K562 (cell line): ENCODE measurements around the gene EFHC1. TPM values are rescaled to one million over a fixed set of nuclear protein-coding genes. Genes with fewer than 3 reads are reported as not detected.

Experiments used
- ATAC-seq: fragments of 200-7000 bp; cut with Tn5 transposase; 3 replicates; pipeline ENCODE4 v1.9.1; 2020; ENCODE audit warnings: moderate library complexity
- BruUV-seq: library from RNA; stranded (reverse); fragments of 400-500 nt; replicated peaks from 2 replicates; lab custom pipeline; 2021; lab: Mats Ljungman, UMichigan
- CTCF ChIA-PET: fragments of 300-600 bp; formaldehyde crosslinking; extraction: SDS; loops from one replicate; lab custom pipeline; 2021; ENCODE audit warnings: low intra/inter-chr PET ratio; lab: Yijun Ruan, JAX
- POLR2A ChIA-PET: fragments of 300-600, 350-650 bp; sonication (Branson Sonifier 250); formaldehyde crosslinking; extraction: SDS; loops from one replicate; lab custom pipeline; 2021; ENCODE audit warnings: antibody characterized with exemption, inconsistent platforms; lab: Yijun Ruan, JAX
- DNase-seq, 4 experiments: peaks; one replicate each; pipeline versions ENCODE4 v3.0.0 to v3.0.0-alpha.2; 2011 to 2018; ENCODE audit warnings: low spot score in 3 of 4, mixed read lengths in 3 of 4; ENCODE audit errors: extremely low read depth in 1 of 4
- FAIRE-seq: peaks from 2 replicates; lab custom pipeline; 2011; peaks lifted over from hg19 to GRCh38; lab: Jason Lieb, UNC
- H2AFZ ChIP-seq: 2 replicates; pipeline ENCODE4 v1.6.0; 2011; ENCODE audit warnings: low read depth, low read length, control low read depth, inconsistent platforms
- H3K27ac ChIP-seq: fragments of 200-600 bp; 3 replicates; pipeline ENCODE4 v1.8.0; 2011; ENCODE audit warnings: low read depth, mild to moderate bottlenecking, control low read depth, inconsistent platforms, low read length, moderate library complexity, mixed read lengths; ENCODE audit errors: extremely low read depth
- H3K27me3 ChIP-seq, 2 experiments: fragments of 300-600 bp in 1 of 2; 2 replicates in 1 of 2; 3 replicates in 1 of 2; pipeline versions ENCODE4 v1.6.0 to v1.8.0; 2011; ENCODE audit warnings: inconsistent platforms in 2 of 2, low read length in 2 of 2, mild to moderate bottlenecking in 1 of 2, mixed read lengths in 1 of 2, moderate library complexity in 1 of 2; ENCODE audit not compliant: control insufficient read depth in 2 of 2, insufficient read depth in 2 of 2
- H3K36me3 ChIP-seq: fragments of 300-600 bp; 3 replicates; pipeline ENCODE4 v1.8.0; 2011; ENCODE audit warnings: mild to moderate bottlenecking, low read length, inconsistent platforms; ENCODE audit not compliant: control insufficient read depth, insufficient read depth
- H3K4me1 ChIP-seq, 2 experiments: fragments of 200-600 bp in 1 of 2; replicated peaks in 1 of 2; 2 replicates in 1 of 2; 3 replicates in 1 of 2; pipeline versions ENCODE4 v1.5.1 to v1.8.0; 2011; ENCODE audit warnings: inconsistent platforms in 2 of 2, low read length in 2 of 2, mild to moderate bottlenecking in 1 of 2, mixed read lengths in 1 of 2, moderate library complexity in 1 of 2; ENCODE audit not compliant: control insufficient read depth in 2 of 2, insufficient read depth in 2 of 2
- H3K4me2 ChIP-seq: 2 replicates; pipeline ENCODE4 v1.6.1; 2011; ENCODE audit warnings: low read length, control low read depth, inconsistent platforms, mixed read lengths; ENCODE audit not compliant: insufficient read depth
- H3K4me3 ChIP-seq: fragments of 200-600 bp; sonication (generic), shearing (Covaris generic); 2 replicates; pipeline ENCODE4 v1.5.1; 2016; ENCODE audit warnings: control low read depth, inconsistent platforms
- H3K79me2 ChIP-seq: fragments of 200-600 bp; 3 replicates; pipeline ENCODE4 v1.8.0; 2011; ENCODE audit warnings: low read length, inconsistent platforms; ENCODE audit not compliant: control insufficient read depth, insufficient read depth
- H3K9ac ChIP-seq, 2 experiments: 2 replicates each; pipeline versions ENCODE4 v1.6.0 to v1.6.1; 2011; ENCODE audit warnings: low read depth in 2 of 2, low read length in 2 of 2, control low read depth in 1 of 2, inconsistent platforms in 1 of 2, mild to moderate bottlenecking in 1 of 2, mixed read lengths in 1 of 2; ENCODE audit not compliant: insufficient read depth in 1 of 2
- H3K9me1 ChIP-seq: one replicate; pipeline ENCODE4 v1.6.0; 2011; ENCODE audit warnings: inconsistent platforms, mild to moderate bottlenecking, low read length, moderate library complexity; ENCODE audit not compliant: control insufficient read depth, insufficient read depth
- H3K9me3 ChIP-seq: replicated peaks from 2 replicates; pipeline ENCODE4 v1.5.1; 2011; ENCODE audit warnings: low read depth, low read length, inconsistent platforms; ENCODE audit not compliant: control insufficient read depth, insufficient read depth
- H4K20me1 ChIP-seq: replicated peaks from 2 replicates; pipeline ENCODE4 v1.6.1; 2011; ENCODE audit warnings: low read length, inconsistent platforms, mixed read lengths; ENCODE audit not compliant: control insufficient read depth, insufficient read depth
- ARID3A ChIP-seq: IDR thresholded peaks from 2 replicates; pipeline ENCODE4 v1.6.1; 2012; ENCODE audit warnings: low read depth, low read length, improper control_type of control experiment, borderline replicate concordance
- BRD4 ChIP-seq: fragments of 200-600 bp; sonication (generic); IDR thresholded peaks from 2 replicates; pipeline ENCODE4 v1.6.1; 2017; ENCODE audit warnings: inconsistent platforms
- BRF1 ChIP-seq: IDR thresholded peaks from 3 replicates; pipeline ENCODE4 v1.6.1; 2011; ENCODE audit warnings: borderline replicate concordance, mild to moderate bottlenecking; ENCODE audit not compliant: insufficient read length; ENCODE audit errors: extremely low read depth
- BRF2 ChIP-seq: IDR thresholded peaks from 3 replicates; pipeline ENCODE4 v1.6.1; 2011; ENCODE audit warnings: borderline replicate concordance, mild to moderate bottlenecking; ENCODE audit not compliant: insufficient read length, insufficient read depth
- CEBPZ ChIP-seq: fragments of 150-350 bp; IDR thresholded peaks from 2 replicates; pipeline ENCODE4 v1.6.1; 2014; ENCODE audit warnings: low read depth, mild to moderate bottlenecking, low read length, borderline replicate concordance
- CGGBP1 ChIP-seq: fragments of 250-450 bp; sonication (Bioruptor Pico); IDR thresholded peaks from 2 replicates; pipeline ENCODE4 v1.9.0; 2021; ENCODE audit warnings: mild to moderate bottlenecking
- FOXM1 ChIP-seq, 2 experiments: fragments of 450-650 bp in 1 of 2; sonication (generic) in 1 of 2; formaldehyde crosslinking in 1 of 2; IDR thresholded peaks; 2 replicates each; pipeline versions ENCODE4 v1.6.1 to v1.9.0; 2017 to 2022; ENCODE audit warnings: low read depth in 2 of 2, mild to moderate bottlenecking in 2 of 2, missing genetic modification reagents in 1 of 2, moderate library complexity in 1 of 2
- SNRNP70 ChIP-seq: fragments of 200-400 bp; formaldehyde crosslinking; optimal IDR thresholded peaks from 2 replicates; pipeline ENCODE3; 2017; ENCODE audit warnings: low read depth, low read length
- SOX6 ChIP-seq: fragments of 450-650 bp; IDR thresholded peaks from 2 replicates; pipeline ENCODE4 v1.6.1; 2014; ENCODE audit warnings: mild to moderate bottlenecking
- STAT5A ChIP-seq: IDR thresholded peaks from 2 replicates; pipeline ENCODE4 v1.6.1; 2012; ENCODE audit warnings: low read length, inconsistent platforms, borderline replicate concordance
- TRIM24 ChIP-seq, 2 experiments: fragments of 450-650 bp; IDR thresholded peaks; 2 replicates each; pipeline ENCODE4 v1.6.1; 2016
- USF1 ChIP-seq: sonication (generic); formaldehyde crosslinking; IDR thresholded peaks from 2 replicates; pipeline ENCODE4 v1.9.0; 2022; ENCODE audit warnings: mild to moderate bottlenecking, missing genetic modification reagents
- ZFX ChIP-seq: sonication (generic); formaldehyde crosslinking; IDR thresholded peaks from 2 replicates; pipeline ENCODE4 v1.8.0; 2022; ENCODE audit warnings: mild to moderate bottlenecking, missing genetic modification reagents, moderate library complexity
- WGBS: fragments of 100-300 bp; shearing (Covaris generic); methylation state at CpG from one replicate; pipeline ENCODE4 v1.1.6; 2016; ENCODE audit warnings: low coverage, mixed read lengths; ENCODE audit not compliant: insufficient coverage; ENCODE audit errors: missing lambda C conversion rate; 5-methylcytosine and 5-hydroxymethylcytosine counted together
- in situ Hi-C: fragments of 300-500 bp; cut with MboI; formaldehyde crosslinking; loops from 4 replicates; pipeline ENCODE4 v1.15.0; 2018; ENCODE audit warnings: inconsistent platforms, mixed read lengths
- intact Hi-C: fragments of 100-400 bp; cut with micrococcal nuclease; formaldehyde crosslinking; loops from 2 replicates; pipeline ENCODE4 v1.14.2; 2022
- polyA plus RNA-seq, 8 experiments: library from polyadenylated mRNA; depleted of rRNA in 4 of 8; stranded (reverse) in 5 of 8; unstranded in 3 of 8; fragments of >200 nt; fragmentation: Nextera tagmentation in 2 of 8; fragmentation: Illumina TruSeq in 1 of 8; extraction: Ambion mirVana in 2 of 8; extraction: Trizol in 1 of 8; gene quantifications; 2 replicates each; pipeline versions ENCODE4 v1.2.1 to v1.2.3, GENCODE V29; 2011 to 2014; ENCODE audit warnings: inconsistent platforms in 1 of 8, missing spikeins in 1 of 8
- total RNA-seq, 7 experiments: library from RNA; depleted of rRNA in 6 of 7; stranded (reverse); fragments of >200 nt in 6 of 7; fragmentation: Illumina TruSeq in 2 of 7; extraction: Trizol in 2 of 7; gene quantifications; 2 replicates each; pipeline versions ENCODE4 v1.2.1 to v1.2.3, GENCODE V29; 2011 to 2021; ENCODE audit warnings: low replicate concordance in 1 of 7

EFHC1 gene
- total and polyA plus RNA-seq, 9 of the 15 experiments (the other 6 are each of a cell fraction or from before 2014, with no cell fraction given) = 9.5 to 31.0 (median 14.9) TPM

- ChIA-PET POLR2A (interaction anchor here (0.6 to 1.6 kb wide), 2 partner anchors 10 to 235 kb away, joined by 4 read pairs; no protein-coding TSS in a partner anchor), CTCF (no interaction called here)
- Histone ChIP-seq H3K27ac (peak overlapping the region; percentile 43; the same call in 1 of the 3 replicates), H3K79me2 (peaks cover 26% of the 10 kb centered on the region; the same call in 2 of the 3 replicates), H3K4me2 (no peak overlapping the region), H4K20me1 (no peaks in the 10 kb centered on the region), H3K36me3 (0 out of 3 replicates have a peak, but pooled peaks cover 2% of the 10 kb centered on the region), H3K4me3 (no peak overlapping the region), H3K4me1 (peaks cover 7 to 35% of the 10 kb centered on the region in 2 experiments; a peak in 4 of 5 replicates), H2AFZ (no peak overlapping the region), H3K9me3 (no peaks in the 10 kb centered on the region), H3K9me1 (no peaks in the 10 kb centered on the region), H3K27me3 (no peaks in the 10 kb centered on the region), H3K9ac (0 out of 4 replicates have a peak overlapping the region, but pooled peaks of 1 of the 2 experiments have one; percentile 22)
- TF ChIP-seq FOXM1 (IDR thresholded peaks at IDR 0.05; ENCODE audit: low read depth) (no peak), FOXM1 (CRISPR knock-in tag; IDR thresholded peaks at IDR 0.05; ENCODE audit: low read depth) (no peak), CGGBP1 (CRISPR knock-in tag) (no peak), SNRNP70 (no peak), USF1 (CRISPR knock-in tag) (no peak), ARID3A (no peak), CEBPZ (no peak), BRF2 (no peak), SOX6 (no peak), STAT5A (no peak), ZFX (CRISPR knock-in tag) (no peak), BRD4 (no peak), TRIM24 (IDR thresholded peaks at IDR 0.05) (no peak), BRF1 (no peak)
- WGBS = 46% methylated on average over 3 of the region's 3 CpGs
- BruUV-seq = no TSS peak
- intact Hi-C loops = no loop called here
- in situ Hi-C loops = no loop called here
- FAIRE-seq (no peak), ATAC-seq (no peak), DNase-seq (no peak)
Measured at GRCh38 chr6:52540286-52540902, 120.3 kb downstream of the EFHC1 start.
